Measurements from ENCODE around the gene PRRX2. TPM values are rescaled to one million over a fixed set of nuclear protein-coding genes. Genes with fewer than 3 reads are reported as not detected.

The PRRX2 gene
- polyA plus RNA-seq, 1 donor (not counting 4 experiments of a cell fraction or from before 2014, with no cell fraction given): not detected

GRCh38 chr9:129739432-129739831 is 74.0 kb downstream of the PRRX2 start:
- TF ChIP-seq, protein P1, sequence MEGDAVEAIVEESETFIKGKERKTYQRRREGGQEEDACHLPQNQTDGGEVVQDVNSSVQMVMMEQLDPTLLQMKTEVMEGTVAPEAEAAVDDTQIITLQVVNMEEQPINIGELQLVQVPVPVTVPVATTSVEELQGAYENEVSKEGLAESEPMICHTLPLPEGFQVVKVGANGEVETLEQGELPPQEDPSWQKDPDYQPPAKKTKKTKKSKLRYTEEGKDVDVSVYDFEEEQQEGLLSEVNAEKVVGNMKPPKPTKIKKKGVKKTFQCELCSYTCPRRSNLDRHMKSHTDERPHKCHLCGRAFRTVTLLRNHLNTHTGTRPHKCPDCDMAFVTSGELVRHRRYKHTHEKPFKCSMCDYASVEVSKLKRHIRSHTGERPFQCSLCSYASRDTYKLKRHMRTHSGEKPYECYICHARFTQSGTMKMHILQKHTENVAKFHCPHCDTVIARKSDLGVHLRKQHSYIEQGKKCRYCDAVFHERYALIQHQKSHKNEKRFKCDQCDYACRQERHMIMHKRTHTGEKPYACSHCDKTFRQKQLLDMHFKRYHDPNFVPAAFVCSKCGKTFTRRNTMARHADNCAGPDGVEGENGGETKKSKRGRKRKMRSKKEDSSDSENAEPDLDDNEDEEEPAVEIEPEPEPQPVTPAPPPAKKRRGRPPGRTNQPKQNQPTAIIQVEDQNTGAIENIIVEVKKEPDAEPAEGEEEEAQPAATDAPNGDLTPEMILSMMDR (optimal IDR thresholded peaks at IDR 0.05 in 1 of 3, IDR thresholded peaks at IDR 0.05 in 1 of 3, conservative IDR thresholded peaks at IDR 0.05 in 1 of 3; ENCODE audit: extremely low read depth in 1 of 3, insufficient read depth in 2 of 3, low read length in 3 of 3): no peak
- TF ChIP-seq EZH2 (IDR thresholded peaks at IDR 0.05; ENCODE audit: low read length): no peak
- dilution Hi-C loops (cut with MboI; ENCODE audit: extremely low pct_ligation_motif_present, low sequenced_read_pairs): no loop called here
- Histone ChIP-seq H3K4me1 (ENCODE audit: control insufficient read depth, extremely low read depth, insufficient read depth, low read length) (peaks cover 8% of the 10 kb centered on the region), H3K79me2 (ENCODE audit: control insufficient read depth, insufficient read depth, low read length) (no peaks in the 10 kb centered on the region), H3K4me3 (ENCODE audit: control insufficient read depth in 2 of 3, extremely low read depth in 1 of 3, insufficient read depth in 2 of 3, low read depth in 1 of 3, low read length in 3 of 3) (no peak overlapping the region), H3K9me1 (ENCODE audit: control insufficient read depth, extremely low read depth, insufficient read depth, low read length) (no peaks in the 10 kb centered on the region), H3K27ac (ENCODE audit: control insufficient read depth, insufficient read depth, low read length) (no peak overlapping the region), H3K9ac (ENCODE audit: control insufficient read depth, extremely low read depth, insufficient read depth, low read length) (no peak overlapping the region), H3K27me3 (ENCODE audit: control insufficient read depth, extremely low read depth, insufficient read depth, low read length) (no peaks in the 10 kb centered on the region), H3K9me3 (ENCODE audit: control insufficient read depth, low read depth, low read length) (no peaks in the 10 kb centered on the region), H3K36me3 (ENCODE audit: control insufficient read depth in 2 of 2, extremely low read depth in 1 of 2, insufficient read depth in 2 of 2, low read length in 2 of 2) (peaks cover 3 to 6% of the 10 kb centered on the region in 2 experiments), H3K4me2 (ENCODE audit: control insufficient read depth, extremely low read depth, insufficient read depth, low read depth, low read length) (no peak overlapping the region), H2AFZ (ENCODE audit: control insufficient read depth, low read length) (no peak overlapping the region), H4K20me1 (ENCODE audit: control insufficient read depth, extremely low read depth, insufficient read depth, low read length) (no peaks in the 10 kb centered on the region)
- DNase-seq (ENCODE audit: low read depth, low spot score) (no peak), FAIRE-seq (no peak)

DNA sequence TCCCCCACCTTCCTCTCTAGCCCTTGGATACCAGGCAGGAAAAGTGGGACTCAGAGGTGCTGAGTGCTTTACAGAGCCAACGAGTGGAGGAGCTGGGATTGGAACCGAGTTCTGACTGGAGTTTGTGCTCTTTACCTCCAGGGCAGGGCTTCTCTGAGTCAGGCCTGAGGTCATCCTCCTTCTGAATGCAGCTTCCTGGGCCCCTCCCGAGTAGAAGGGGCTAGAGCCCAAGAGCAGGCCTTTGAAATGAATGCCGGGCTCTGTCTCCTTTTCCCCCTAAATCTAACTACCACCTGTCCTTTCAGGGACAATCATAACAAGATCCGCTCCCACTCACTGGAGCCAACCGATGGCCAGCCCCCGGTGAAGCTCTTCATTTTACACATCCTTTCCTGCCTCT is 74.7 kb downstream of the PRRX2 start:
- H3K27ac ChIP-seq (ENCODE audit: control insufficient read depth, insufficient read depth, low read length): no peak overlapping the region
- TF ChIP-seq, protein P1 (optimal IDR thresholded peaks at IDR 0.05 in 1 of 3, IDR thresholded peaks at IDR 0.05 in 1 of 3, conservative IDR thresholded peaks at IDR 0.05 in 1 of 3; ENCODE audit: extremely low read depth in 1 of 3, insufficient read depth in 2 of 3, low read length in 3 of 3): no peak
- peaks cover 3 to 6% of the 10 kb centered on the region in 2 experiments for H3K36me3 ChIP-seq (ENCODE audit: control insufficient read depth in 2 of 2, extremely low read depth in 1 of 2, insufficient read depth in 2 of 2, low read length in 2 of 2)
- no peaks in the 10 kb centered on the region for H3K9me3 ChIP-seq (ENCODE audit: control insufficient read depth, low read depth, low read length)
- FAIRE-seq (no peak), DNase-seq (ENCODE audit: low read depth, low spot score) (no peak)
- dilution Hi-C loops (cut with MboI; ENCODE audit: extremely low pct_ligation_motif_present, low sequenced_read_pairs): no loop called here
- H3K9me1 ChIP-seq (ENCODE audit: control insufficient read depth, extremely low read depth, insufficient read depth, low read length): no peaks in the 10 kb centered on the region
- H3K4me1 ChIP-seq (ENCODE audit: control insufficient read depth, extremely low read depth, insufficient read depth, low read length): peaks cover 9% of the 10 kb centered on the region
- no peak overlapping the region for H3K9ac ChIP-seq (ENCODE audit: control insufficient read depth, extremely low read depth, insufficient read depth, low read length)
- H2AFZ ChIP-seq (ENCODE audit: control insufficient read depth, low read length): no peak overlapping the region
- no peak overlapping the region for H3K4me2 ChIP-seq (ENCODE audit: control insufficient read depth, extremely low read depth, insufficient read depth, low read depth, low read length)
- H3K79me2 ChIP-seq (ENCODE audit: control insufficient read depth, insufficient read depth, low read length): no peaks in the 10 kb centered on the region
- no peaks in the 10 kb centered on the region for H3K27me3 ChIP-seq (ENCODE audit: control insufficient read depth, extremely low read depth, insufficient read depth, low read length)
- H4K20me1 ChIP-seq (ENCODE audit: control insufficient read depth, extremely low read depth, insufficient read depth, low read length): no peaks in the 10 kb centered on the region
- no peak overlapping the region for H3K4me3 ChIP-seq (ENCODE audit: control insufficient read depth in 2 of 3, extremely low read depth in 1 of 3, insufficient read depth in 2 of 3, low read depth in 1 of 3, low read length in 3 of 3)
